Measurements from ENCODE around the gene AKT1S1. TPM values are rescaled to one million over a fixed set of nuclear protein-coding genes. Genes with fewer than 3 reads are reported as not detected.
A peak's percentile ranks its signal among the peaks of the same experiment; 100 is the strongest.

Gene AKT1S1
- total and polyA plus RNA-seq, 2 of the 13 experiments (the other 11 are each of a cell fraction or from before 2014, with no cell fraction given): 13.5 to 27.8 TPM

- Histone ChIP-seq H3K27ac (ENCODE audit: extremely low read length, insufficient read depth, low read length) (peak overlapping the region; percentile 100), H4K20me1 (ENCODE audit: insufficient read depth, low read length) (peaks cover 23% of the 10 kb centered on the region), H3K9me3 (ENCODE audit: low read length) (no peaks in the 10 kb centered on the region), H3K36me3 (replicated peaks in 1 of 2; ENCODE audit: control insufficient read depth in 1 of 2, insufficient read depth in 2 of 2, low read length in 2 of 2) (peaks cover 6 to 8% of the 10 kb centered on the region in 2 experiments; a peak in 2 of 5 replicates), H3K4me3 (replicated peaks in 1 of 3; ENCODE audit: insufficient read depth in 1 of 3, low read depth in 2 of 3, low read length in 3 of 3) (peak overlapping the region; percentile 89 to 93 (median 90)), H3K9ac (ENCODE audit: insufficient read depth, low read depth, low read length) (peak overlapping the region; percentile 96), H3K4me1 (ENCODE audit: insufficient read depth, low read length) (peaks cover 32% of the 10 kb centered on the region), H2AFZ (ENCODE audit: low read length) (no peak overlapping the region), H3K27me3 (ENCODE audit: control insufficient read depth in 1 of 2, insufficient read depth in 2 of 2, low read length in 2 of 2) (no peaks in the 10 kb centered on the region; a peak in 1 of 5 replicates), H3K79me2 (ENCODE audit: insufficient read depth, low read length) (peaks cover 24% of the 10 kb centered on the region), H3K4me2 (ENCODE audit: low read depth, low read length) (peak overlapping the region; percentile 73)
- in situ Hi-C loops (cut with HindIII; ENCODE audit: extremely low pct_ligation_motif_present, low pct_unique_long_range_greater_than_20kb): no loop called here
- 85% methylated on average over 14 of the region's 15 CpGs for WGBS (ENCODE audit: low lambda C conversion rate)
- ChIA-PET POLR2A (interaction anchor here (0.9 to 3.1 kb wide), 8 partner anchors 13 to 84 kb away, joined by 3 to 29 read pairs (median 12); partner anchors contain the start of genes AKT1S1, AP2A1, ATF5 and NUP62), CTCF (ENCODE audit: low intra/inter-chr PET ratio, low total read pairs) (no interaction called here)
- intact Hi-C loops (cut with micrococcal nuclease; ENCODE audit: unreplicated experiment): no loop called here
- no TSS peak for BruUV-seq (replicated peaks)
- FAIRE-seq: no peak
- DNase-seq (ENCODE audit: low spot score): no peak
- TF ChIP-seq ZNF280B (CRISPR knock-in tag; IDR thresholded peaks at IDR 0.05; ENCODE audit: borderline replicate concordance): no peak
- TF ChIP-seq ZNF205 (CRISPR knock-in tag; IDR thresholded peaks at IDR 0.05): 0 out of 2 replicates have a peak, but pooled peaks have one; percentile 10
- ATAC-seq: no peak
Observed at GRCh38 chr19:49849433-49850220, 27.5 kb downstream of the AKT1S1 start.

- intact Hi-C loops (cut with micrococcal nuclease; ENCODE audit: unreplicated experiment): no loop called here
- H3K9me3 ChIP-seq (ENCODE audit: low read length): no peaks in the 10 kb centered on the region
Observed at GRCh38 chr19:49848938-49849337, 28.2 kb downstream of the AKT1S1 start.

More at GRCh38 chr19:49848938-49849337, 28.2 kb downstream of the AKT1S1 start:
- 94% methylated on average over 3 of the region's 3 CpGs for WGBS (ENCODE audit: low lambda C conversion rate)
- CTCF ChIA-PET (ENCODE audit: low intra/inter-chr PET ratio, low total read pairs): no interaction called here
- no TSS peak for BruUV-seq (replicated peaks)
- Histone ChIP-seq H3K27ac (ENCODE audit: extremely low read length, insufficient read depth, low read length) (no peak overlapping the region), H3K79me2 (ENCODE audit: insufficient read depth, low read length) (peaks cover 20% of the 10 kb centered on the region), H4K20me1 (ENCODE audit: insufficient read depth, low read length) (peaks cover 21% of the 10 kb centered on the region), H3K4me1 (ENCODE audit: insufficient read depth, low read length) (peaks cover 39% of the 10 kb centered on the region), H2AFZ (ENCODE audit: low read length) (no peak overlapping the region), H3K9ac (ENCODE audit: insufficient read depth, low read depth, low read length) (no peak overlapping the region), H3K4me3 (replicated peaks in 1 of 3; ENCODE audit: insufficient read depth in 1 of 3, low read depth in 2 of 3, low read length in 3 of 3) (no peak overlapping the region), H3K36me3 (replicated peaks in 1 of 2; ENCODE audit: control insufficient read depth in 1 of 2, insufficient read depth in 2 of 2, low read length in 2 of 2) (0 out of 5 replicates have a peak, but pooled peaks cover 0 to 2% of the 10 kb centered on the region in 2 experiments), H3K4me2 (ENCODE audit: low read depth, low read length) (no peak overlapping the region), H3K27me3 (ENCODE audit: control insufficient read depth in 1 of 2, insufficient read depth in 2 of 2, low read length in 2 of 2) (no peaks in the 10 kb centered on the region; a peak in 1 of 5 replicates)
- in situ Hi-C loops (cut with HindIII; ENCODE audit: extremely low pct_ligation_motif_present, low pct_unique_long_range_greater_than_20kb): no loop called here
- POLR2A ChIA-PET: interaction anchor here (1.4 kb wide), 1 partner anchor 20 kb away, joined by 5 read pairs; no protein-coding TSS in a partner anchor
- TF ChIP-seq CEBPZ (IDR thresholded peaks at IDR 0.05; ENCODE audit: low read length) (no peak), TCF12 (IDR thresholded peaks at IDR 0.05) (no peak), TCF12 (CRISPR knock-in tag; IDR thresholded peaks at IDR 0.05) (no peak), SRSF4 (IDR thresholded peaks at IDR 0.05; ENCODE audit: low read depth, low read length, poor library complexity, severe bottlenecking) (no peak), REXO4 (CRISPR knock-in tag; IDR thresholded peaks at IDR 0.05; ENCODE audit: borderline replicate concordance) (no peak), ISL2 (CRISPR knock-in tag; IDR thresholded peaks at IDR 0.05) (no peak), NFYC (CRISPR knock-in tag; IDR thresholded peaks at IDR 0.05) (no peak), HNRNPH1 (optimal IDR thresholded peaks at IDR 0.05; ENCODE audit: low read depth, low read length) (no peak), ZEB1 (IDR thresholded peaks at IDR 0.05; ENCODE audit: insufficient replicate concordance, low read depth) (no peak), CHCHD3 (CRISPR knock-in tag; IDR thresholded peaks at IDR 0.05) (no peak)
- no peak for DNase-seq (ENCODE audit: low spot score)
- no peak for FAIRE-seq
- ATAC-seq: no peak
